ENCODE results near the gene ZNF383. TPM values are rescaled to one million over a fixed set of nuclear protein-coding genes. Genes with fewer than 3 reads are reported as not detected.

Gene ZNF383
- total and polyA plus RNA-seq, 9 of the 15 experiments (the other 6 are each of a cell fraction or from before 2014, with no cell fraction given), result 2.0 to 8.2 (median 5.3) TPM

DNA sequence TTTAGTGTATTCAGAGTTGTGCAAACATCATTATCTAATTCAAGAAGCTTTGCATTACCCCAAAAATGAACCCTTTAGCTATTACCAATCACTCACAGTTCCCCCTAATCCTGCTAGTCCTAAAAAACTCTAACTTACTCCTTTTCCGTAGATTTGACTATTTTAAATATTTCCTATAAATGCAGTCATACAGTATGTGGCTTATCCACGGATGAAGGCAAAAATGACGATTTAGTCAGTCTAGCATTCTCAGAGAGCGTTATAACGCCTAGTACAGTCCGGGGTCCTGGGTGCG lies 587 bp upstream of the ZNF383 start:
- no peak for DNase-seq (ENCODE audit: extremely low read depth in 1 of 4, low spot score in 3 of 4)
- TF ChIP-seq CCNT2 (IDR thresholded peaks at IDR 0.05; ENCODE audit: borderline replicate concordance, extremely low read depth, insufficient read length, low read depth, low read length), result no peak
- peak; percentile 63 for TF ChIP-seq CREBBP (IDR thresholded peaks at IDR 0.05; ENCODE audit: low read depth, low read length)
- 0 out of 4 replicates have a peak, but pooled peaks of 1 of the 2 experiments have one; percentile 21 for TF ChIP-seq NONO (IDR thresholded peaks at IDR 0.05; ENCODE audit: low read depth in 2 of 2, low read length in 1 of 2)
- no peak for TF ChIP-seq YY1 (IDR thresholded peaks at IDR 0.05; ENCODE audit: borderline replicate concordance in 1 of 3, control insufficient read depth in 1 of 3, extremely low read depth in 1 of 3, insufficient read depth in 3 of 3, insufficient read length in 1 of 3, insufficient replicate concordance in 2 of 3, low read depth in 1 of 3, low read length in 2 of 3)
- TF ChIP-seq POLR2H (tag; IDR thresholded peaks at IDR 0.05; ENCODE audit: low read depth), result 0 out of 2 replicates have a peak, but pooled peaks have one; percentile 62
- peak; percentile 18; the same call in 1 of the 2 replicates for TF ChIP-seq GTF2E2 (tag; IDR thresholded peaks at IDR 0.05)
- Histone ChIP-seq H3K36me3 (ENCODE audit: control insufficient read depth, insufficient read depth, low read length) (peaks cover 9% of the 10 kb centered on the region; the same call in 2 of the 3 replicates), H3K4me3 (peak overlapping the region; percentile 61), H3K79me2 (ENCODE audit: control insufficient read depth, insufficient read depth, low read length) (peaks cover 16% of the 10 kb centered on the region), H3K9ac (ENCODE audit: insufficient read depth in 1 of 2, low read depth in 2 of 2, low read length in 2 of 2) (peak overlapping the region; percentile 83 to 93), H3K27me3 (ENCODE audit: control insufficient read depth in 2 of 2, insufficient read depth in 2 of 2, low read length in 2 of 2) (no peaks in the 10 kb centered on the region), H3K4me2 (ENCODE audit: insufficient read depth, low read length) (peak overlapping the region; percentile 99), H4K20me1 (replicated peaks; ENCODE audit: control insufficient read depth, insufficient read depth, low read length) (no peaks in the 10 kb centered on the region), H3K27ac (ENCODE audit: extremely low read depth, low read depth, low read length) (peak overlapping the region; percentile 84), H3K4me1 (replicated peaks in 1 of 2; ENCODE audit: control insufficient read depth in 2 of 2, insufficient read depth in 2 of 2, low read length in 2 of 2) (peaks cover 0 to 9% of the 10 kb centered on the region in 2 experiments; a peak in 3 of 5 replicates), H2AFZ (ENCODE audit: low read depth, low read length) (peak overlapping the region; percentile 94), H3K9me1 (ENCODE audit: control insufficient read depth, insufficient read depth, low read length) (no peaks in the 10 kb centered on the region), H3K9me3 (replicated peaks; ENCODE audit: control insufficient read depth, insufficient read depth, low read depth, low read length) (no peaks in the 10 kb centered on the region)
- ChIA-PET POLR2A (interaction anchor here (0.6 to 1.6 kb wide), 6 partner anchors 9 to 1002 kb away, joined by 3 to 6 read pairs (median 4); partner anchors contain the start of genes ZNF146, ZNF540, ZNF565 and ZNF571), CTCF (ENCODE audit: low intra/inter-chr PET ratio) (no interaction called here)
- in situ Hi-C loops (cut with MboI) (no loop called here), intact Hi-C loops (cut with micrococcal nuclease) (no loop called here)
- BruUV-seq (replicated peaks), result TSS peak; percentile 84
- no peak; the same call in 1 of the 3 replicates for ATAC-seq
- no peak for FAIRE-seq
- WGBS (ENCODE audit: insufficient coverage, low coverage, missing lambda C conversion rate), result 0% methylated on average over 7 of the region's 7 CpGs
